Fibroblast of skin of left quadriceps (primary cell): ENCODE results near the gene RAPGEF4.

ENCODE experiments used
- DNase-seq, 2 experiments: peaks; one replicate each; pipeline ENCODE4 v3.0.0-alpha.2; 2013; ENCODE audit warnings: low read depth in 2 of 2

Gene RAPGEF4

GRCh38 chr2:172905937-172906811, 170.5 kb downstream of the RAPGEF4 start:
- DNase-seq, result no peak

- DNase-seq, result no peak
Measured at GRCh38 chr2:172908275-172908674, 172.6 kb downstream of the RAPGEF4 start.

- no peak for DNase-seq
Measured at GRCh38 chr2:172909454-172909853, 173.8 kb downstream of the RAPGEF4 start.

- DNase-seq, result no peak
Measured at GRCh38 chr2:172912266-172912665, 176.6 kb downstream of the RAPGEF4 start.

- DNase-seq, result no peak
Measured at GRCh38 chr2:172914341-172915008, 178.8 kb downstream of the RAPGEF4 start.

GRCh38 chr2:172917716-172918115, 182.1 kb downstream of the RAPGEF4 start:
- DNase-seq, result no peak

- no peak for DNase-seq
Measured at GRCh38 chr2:172919732-172920131, 184.1 kb downstream of the RAPGEF4 start.

GRCh38 chr2:172921532-172922236, 186.0 kb downstream of the RAPGEF4 start:
- DNase-seq, result peak in 1 of 2 experiments; percentile 4

GRCh38 chr2:172922306-172922705, 186.7 kb downstream of the RAPGEF4 start:
- DNase-seq, result no peak

GRCh38 chr2:172922815-172923214, 187.2 kb downstream of the RAPGEF4 start:
- DNase-seq, result no peak

GRCh38 chr2:172924097-172924660, 188.5 kb downstream of the RAPGEF4 start:
- DNase-seq, result no peak

- DNase-seq, result no peak
Measured at GRCh38 chr2:172925600-172925999, 190.0 kb downstream of the RAPGEF4 start.

- no peak for DNase-seq
Measured at GRCh38 chr2:172926785-172927640, 191.4 kb downstream of the RAPGEF4 start.

GRCh38 chr2:172927641-172928357, 192.2 kb downstream of the RAPGEF4 start:
- DNase-seq, result peak in 1 of 2 experiments; percentile 36

- peak in 1 of 2 experiments; percentile 43 for DNase-seq
Measured at GRCh38 chr2:172928756-172929155, 193.1 kb downstream of the RAPGEF4 start.

- DNase-seq, result no peak
Measured at GRCh38 chr2:172929644-172930043, 194.0 kb downstream of the RAPGEF4 start.

- DNase-seq, result no peak
Measured at GRCh38 chr2:172930871-172931255, 195.2 kb downstream of the RAPGEF4 start.

GRCh38 chr2:172931256-172931894, 195.7 kb downstream of the RAPGEF4 start:
- DNase-seq, result no peak

GRCh38 chr2:172931918-172932520, 196.4 kb downstream of the RAPGEF4 start:
- peak in 1 of 2 experiments; percentile 26 for DNase-seq
